HEK293 (cell line): Measurements from ENCODE around the gene GANAB.
A peak's percentile ranks its signal among the peaks of the same experiment; 100 is the strongest.

Experiments
- CTCF ChIA-PET: fragments of 350-600 bp; formaldehyde crosslinking; extraction: SDS; loops from one replicate; lab custom pipeline; 2021; ENCODE audit warnings: antibody characterized with exemption; lab: Yijun Ruan, JAX
- POLR2A ChIA-PET: fragments of 300-600 bp; formaldehyde crosslinking; extraction: SDS; loops from one replicate; lab custom pipeline; 2020; ENCODE audit warnings: antibody characterized with exemption, inconsistent platforms; lab: Yijun Ruan, JAX
- H3K27ac ChIP-seq: fragments of 200-500 bp; sonication (Bioruptor generic); 2 replicates; pipeline ENCODE4 v1.5.1; 2014; ENCODE audit warnings: low read depth, low read length, control low read depth, inconsistent platforms; ENCODE audit errors: extremely low read depth
- H3K36me3 ChIP-seq, 2 experiments: fragments of 200-500 bp in 1 of 2; sonication (Bioruptor generic) in 1 of 2; 1 replicate in 1 of 2; 2 replicates in 1 of 2; pipeline ENCODE4 v1.5.1; 2014 to 2017; ENCODE audit warnings: inconsistent platforms in 2 of 2, low read length in 2 of 2; ENCODE audit not compliant: control insufficient read depth in 2 of 2, insufficient read depth in 1 of 2
- H3K4me1 ChIP-seq: fragments of 200-500 bp; sonication (Bioruptor generic); 2 replicates; pipeline ENCODE4 v1.5.1; 2014; ENCODE audit warnings: mild to moderate bottlenecking, low read length, inconsistent platforms; ENCODE audit not compliant: control insufficient read depth, insufficient read depth
- H3K4me3 ChIP-seq: 2 replicates; pipeline ENCODE4 v1.5.1; 2011; ENCODE audit warnings: low read depth, mild to moderate bottlenecking, control low read depth, low read length, moderate library complexity
- H3K9me3 ChIP-seq: fragments of 200-500 bp; sonication (Bioruptor generic); 2 replicates; pipeline ENCODE4 v1.5.1; 2014; ENCODE audit warnings: low read depth, low read length, inconsistent platforms; ENCODE audit not compliant: control insufficient read depth, insufficient read depth
- BCL11A ChIP-seq: fragments of 450-650 bp; formaldehyde crosslinking; IDR thresholded peaks from 2 replicates; pipeline ENCODE4 v1.5.1; 2016; ENCODE audit warnings: low read depth, missing biosample characterization, missing genetic modification characterization
- IKZF3 ChIP-seq: fragments of 450-650 bp; IDR thresholded peaks from 2 replicates; pipeline ENCODE4 v1.5.0; 2018; ENCODE audit warnings: missing biosample characterization, mild to moderate bottlenecking, missing genetic modification characterization, moderate library complexity
- PRDM1 ChIP-seq: fragments of 450-650 bp; formaldehyde crosslinking; IDR thresholded peaks from 2 replicates; pipeline ENCODE4; 2016; ENCODE audit warnings: missing biosample characterization, missing genetic modification characterization
- SP3 ChIP-seq: fragments of 450-650 bp; formaldehyde crosslinking; IDR thresholded peaks from 2 replicates; pipeline ENCODE4 v1.5.1; 2016; ENCODE audit warnings: missing biosample characterization, missing genetic modification characterization
- ZBTB8A ChIP-seq: fragments of 450-650 bp; formaldehyde crosslinking; IDR thresholded peaks from 2 replicates; pipeline ENCODE4 v1.5.1; 2016; ENCODE audit warnings: missing biosample characterization, missing genetic modification characterization
- ZNF184 ChIP-seq: fragments of 450-650 bp; IDR thresholded peaks from 2 replicates; pipeline ENCODE4 v1.5.1; 2018; ENCODE audit warnings: missing biosample characterization, mild to moderate bottlenecking, missing genetic modification characterization
- ZNF335 ChIP-seq: fragments of 450-650 bp; formaldehyde crosslinking; conservative IDR thresholded peaks from 2 replicates; pipeline ENCODE4 v1.5.1; 2016; ENCODE audit warnings: missing biosample characterization, missing genetic modification characterization
- ZNF394 ChIP-seq: fragments of 450-650 bp; formaldehyde crosslinking; IDR thresholded peaks from 2 replicates; pipeline ENCODE4 v1.5.1; 2016; ENCODE audit warnings: missing biosample characterization, missing genetic modification characterization, mild to moderate bottlenecking, moderate library complexity, borderline replicate concordance
- ZNF404 ChIP-seq: fragments of 450-650 bp; formaldehyde crosslinking; IDR thresholded peaks from 2 replicates; pipeline ENCODE4 v1.5.1; 2017; ENCODE audit warnings: missing biosample characterization, missing genetic modification characterization
- ZNF473 ChIP-seq: fragments of 450-650 bp; formaldehyde crosslinking; IDR thresholded peaks from 2 replicates; pipeline ENCODE4 v1.5.1; 2017; ENCODE audit warnings: missing biosample characterization, missing genetic modification characterization
- ZNF621 ChIP-seq: fragments of 450-650 bp; formaldehyde crosslinking; IDR thresholded peaks from 2 replicates; pipeline ENCODE4 v1.5.1; 2017; ENCODE audit warnings: missing biosample characterization, missing genetic modification characterization
- ZNF777 ChIP-seq: fragments of 450-650 bp; formaldehyde crosslinking; IDR thresholded peaks from 2 replicates; pipeline ENCODE4 v1.5.1; 2017; ENCODE audit warnings: missing biosample characterization, missing genetic modification characterization, borderline replicate concordance
- ZNF785 ChIP-seq: fragments of 450-650 bp; formaldehyde crosslinking; IDR thresholded peaks from 2 replicates; pipeline ENCODE4 v1.5.1; 2016; ENCODE audit warnings: missing biosample characterization, missing genetic modification characterization
- ZSCAN23 ChIP-seq: fragments of 450-650 bp; formaldehyde crosslinking; IDR thresholded peaks from 2 replicates; pipeline ENCODE4 v1.5.1; 2016; ENCODE audit warnings: missing biosample characterization, missing genetic modification characterization
- TF ChIP-seq, protein P1 (sequence below): sonication (generic); formaldehyde crosslinking; IDR thresholded peaks from 2 replicates; pipeline ENCODE4 v1.8.1; 2022; ENCODE audit warnings: mild to moderate bottlenecking, moderate library complexity, missing genetic modification reagents
- TF ChIP-seq, protein P2 (sequence below): fragments of 450-650 bp; formaldehyde crosslinking; IDR thresholded peaks from 2 replicates; pipeline ENCODE4 v1.5.1; 2016; ENCODE audit warnings: missing biosample characterization, missing genetic modification characterization
- TF ChIP-seq, protein P3 (sequence below): fragments of 450-650 bp; formaldehyde crosslinking; IDR thresholded peaks from 2 replicates; pipeline ENCODE4 v1.5.1; 2016; ENCODE audit warnings: missing biosample characterization, missing genetic modification characterization
- TF ChIP-seq, protein P4 (sequence below): fragments of 450-650 bp; formaldehyde crosslinking; IDR thresholded peaks from 2 replicates; pipeline ENCODE4 v1.5.1; 2016; ENCODE audit warnings: missing biosample characterization, missing genetic modification characterization

Gene GANAB

DNA sequence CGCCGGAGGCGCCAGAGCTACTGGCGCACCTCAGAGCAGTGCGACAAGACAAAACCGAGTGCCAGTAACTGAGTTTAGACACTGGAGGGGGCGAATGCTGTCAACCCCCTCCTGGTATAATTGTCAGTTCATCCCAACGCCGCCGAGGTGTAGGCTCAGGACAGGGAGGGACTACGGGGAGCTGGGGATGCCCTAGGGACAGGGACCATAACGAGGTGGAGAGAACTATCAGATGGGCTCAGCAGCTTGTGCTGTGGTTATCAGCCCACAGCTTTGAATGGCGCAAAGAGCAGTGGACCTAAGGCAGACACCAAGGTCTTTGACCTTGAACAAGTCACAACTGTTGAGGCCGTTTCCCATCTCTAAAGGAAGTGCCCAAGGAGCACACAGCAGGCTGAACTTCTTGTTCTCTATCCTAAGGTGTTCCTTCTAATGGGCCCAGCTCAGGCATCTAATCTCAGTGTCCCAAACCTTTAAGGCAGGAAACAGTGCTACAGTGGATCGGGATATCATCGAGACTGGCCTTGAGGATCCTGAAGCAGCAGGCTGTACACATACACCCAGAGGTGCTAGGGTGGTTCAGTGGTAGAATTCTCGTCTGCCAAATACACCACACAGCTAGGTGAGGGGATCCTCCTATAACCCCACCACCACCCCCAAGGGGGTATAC lies 54.1 kb downstream of the GANAB start (continued):
- TF ChIP-seq ZNF777 (tag by site-specific recombination) = no peak
- TF ChIP-seq ZSCAN23 (tag by site-specific recombination) = 0 out of 2 replicates have a peak, but pooled peaks have one; percentile 2
- TF ChIP-seq, protein P1, sequence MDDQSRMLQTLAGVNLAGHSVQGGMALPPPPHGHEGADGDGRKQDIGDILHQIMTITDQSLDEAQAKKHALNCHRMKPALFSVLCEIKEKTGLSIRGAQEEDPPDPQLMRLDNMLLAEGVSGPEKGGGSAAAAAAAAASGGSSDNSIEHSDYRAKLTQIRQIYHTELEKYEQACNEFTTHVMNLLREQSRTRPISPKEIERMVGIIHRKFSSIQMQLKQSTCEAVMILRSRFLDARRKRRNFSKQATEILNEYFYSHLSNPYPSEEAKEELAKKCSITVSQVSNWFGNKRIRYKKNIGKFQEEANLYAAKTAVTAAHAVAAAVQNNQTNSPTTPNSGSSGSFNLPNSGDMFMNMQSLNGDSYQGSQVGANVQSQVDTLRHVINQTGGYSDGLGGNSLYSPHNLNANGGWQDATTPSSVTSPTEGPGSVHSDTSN (CRISPR knock-in tag) = 0 out of 2 replicates have a peak, but pooled peaks have one; percentile 8
- 0 out of 2 replicates have a peak, but pooled peaks have one; percentile 7 for TF ChIP-seq IKZF3
- TF ChIP-seq, protein P2, sequence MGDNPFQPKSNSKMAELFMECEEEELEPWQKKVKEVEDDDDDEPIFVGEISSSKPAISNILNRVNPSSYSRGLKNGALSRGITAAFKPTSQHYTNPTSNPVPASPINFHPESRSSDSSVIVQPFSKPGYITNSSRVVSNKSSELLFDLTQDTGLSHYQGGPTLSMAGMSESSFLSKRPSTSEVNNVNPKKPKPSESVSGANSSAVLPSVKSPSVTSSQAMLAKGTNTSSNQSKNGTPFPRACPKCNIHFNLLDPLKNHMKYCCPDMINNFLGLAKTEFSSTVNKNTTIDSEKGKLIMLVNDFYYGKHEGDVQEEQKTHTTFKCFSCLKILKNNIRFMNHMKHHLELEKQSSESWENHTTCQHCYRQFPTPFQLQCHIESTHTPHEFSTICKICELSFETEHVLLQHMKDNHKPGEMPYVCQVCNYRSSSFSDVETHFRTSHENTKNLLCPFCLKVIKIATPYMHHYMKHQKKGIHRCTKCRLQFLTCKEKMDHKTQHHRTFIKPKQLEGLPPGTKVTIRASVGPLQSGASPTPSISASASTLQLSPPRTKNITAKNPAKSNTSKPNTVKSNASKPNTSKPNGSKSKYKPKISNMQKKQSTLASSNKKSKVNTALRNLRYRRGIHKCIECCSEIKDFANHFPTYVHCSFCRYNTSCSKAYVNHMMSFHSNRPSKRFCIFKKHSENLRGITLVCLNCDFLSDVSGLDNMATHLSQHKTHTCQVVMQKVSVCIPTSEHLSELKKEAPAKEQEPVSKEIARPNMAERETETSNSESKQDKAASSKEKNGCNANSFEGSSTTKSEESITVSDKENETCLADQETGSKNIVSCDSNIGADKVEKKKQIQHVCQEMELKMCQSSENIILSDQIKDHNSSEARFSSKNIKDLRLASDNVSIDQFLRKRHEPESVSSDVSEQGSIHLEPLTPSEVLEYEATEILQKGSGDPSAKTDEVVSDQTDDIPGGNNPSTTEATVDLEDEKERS (tag by site-specific recombination) = no peak
- TF ChIP-seq, protein P3, sequence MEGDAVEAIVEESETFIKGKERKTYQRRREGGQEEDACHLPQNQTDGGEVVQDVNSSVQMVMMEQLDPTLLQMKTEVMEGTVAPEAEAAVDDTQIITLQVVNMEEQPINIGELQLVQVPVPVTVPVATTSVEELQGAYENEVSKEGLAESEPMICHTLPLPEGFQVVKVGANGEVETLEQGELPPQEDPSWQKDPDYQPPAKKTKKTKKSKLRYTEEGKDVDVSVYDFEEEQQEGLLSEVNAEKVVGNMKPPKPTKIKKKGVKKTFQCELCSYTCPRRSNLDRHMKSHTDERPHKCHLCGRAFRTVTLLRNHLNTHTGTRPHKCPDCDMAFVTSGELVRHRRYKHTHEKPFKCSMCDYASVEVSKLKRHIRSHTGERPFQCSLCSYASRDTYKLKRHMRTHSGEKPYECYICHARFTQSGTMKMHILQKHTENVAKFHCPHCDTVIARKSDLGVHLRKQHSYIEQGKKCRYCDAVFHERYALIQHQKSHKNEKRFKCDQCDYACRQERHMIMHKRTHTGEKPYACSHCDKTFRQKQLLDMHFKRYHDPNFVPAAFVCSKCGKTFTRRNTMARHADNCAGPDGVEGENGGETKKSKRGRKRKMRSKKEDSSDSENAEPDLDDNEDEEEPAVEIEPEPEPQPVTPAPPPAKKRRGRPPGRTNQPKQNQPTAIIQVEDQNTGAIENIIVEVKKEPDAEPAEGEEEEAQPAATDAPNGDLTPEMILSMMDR (tag by site-specific recombination) = peak; percentile 72; the same call in 1 of the 2 replicates
- no peak for TF ChIP-seq ZNF394 (tag by site-specific recombination)
- peak; percentile 85 for TF ChIP-seq ZNF335 (tag by site-specific recombination)
- TF ChIP-seq PRDM1 (tag by site-specific recombination) = no peak

DNA sequence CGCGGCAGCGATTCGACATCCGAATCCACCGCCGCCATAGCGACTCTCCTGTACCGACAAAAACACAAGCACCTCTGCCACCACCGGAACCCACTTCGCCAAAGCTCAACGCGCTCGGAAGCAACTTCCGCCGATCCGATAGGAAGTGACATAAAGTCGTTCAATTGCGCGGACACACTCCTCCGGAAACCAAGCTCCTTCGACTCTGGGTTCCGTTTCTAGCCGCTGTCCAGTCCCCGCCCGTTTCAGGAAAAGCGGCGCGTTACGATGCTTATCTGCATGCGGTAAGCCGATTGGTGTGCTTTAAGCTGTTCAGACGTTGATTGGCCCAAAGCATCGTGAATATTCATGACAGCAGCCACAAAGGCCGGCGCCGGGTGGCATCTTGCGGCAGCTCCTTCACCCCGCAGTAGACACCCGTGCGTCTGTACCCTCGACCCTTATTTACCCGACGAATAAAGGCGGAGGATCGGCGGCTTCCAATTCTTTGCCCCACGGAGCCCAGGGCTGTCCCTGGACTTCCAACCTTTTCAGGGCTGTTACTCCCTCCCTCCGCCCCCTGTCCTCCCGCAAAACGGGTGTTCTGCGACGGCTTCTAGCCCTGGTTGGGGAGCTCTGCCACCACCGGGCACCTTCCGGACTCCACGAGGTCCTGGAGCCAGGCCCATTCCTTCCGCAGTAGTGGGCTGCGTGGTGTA lies 54.8 kb downstream of the GANAB start, which contains the start of gene TUT1:
Gene TUT1, minus strand, starts transcription at position 76 of the 698 bp plus-strand sequence. Its CDS starts 38 bp downstream, at position 38.
- Histone ChIP-seq H3K27ac (peak within 1 kb of the TSS; percentile 73), H3K4me3 (peak within 1 kb of the TSS; percentile 50), H3K36me3 (peaks cover 6 to 63% of the 10 kb centered on the region in 2 experiments; a peak in 2 of 3 replicates), H3K9me3 (no peaks in the 10 kb centered on the region), H3K4me1 (no peaks in the 10 kb centered on the region)
- POLR2A ChIA-PET = interaction anchor here (0.5 to 6.0 kb wide), 73 partner anchors 8 to 620 kb away, joined by 3 to 140 read pairs (median 7); partner anchors contain the start of genes AHNAK, B3GAT3, C11orf98 and CSKMT
- CTCF ChIA-PET = interaction anchor here (0.5 to 3.5 kb wide), 19 partner anchors 9 to 337 kb away, joined by 3 to 19 read pairs (median 5); partner anchors contain the start of genes B3GAT3 and MTA2
- TF ChIP-seq ZNF404 (tag by site-specific recombination) = no peak
- TF ChIP-seq, protein P4, sequence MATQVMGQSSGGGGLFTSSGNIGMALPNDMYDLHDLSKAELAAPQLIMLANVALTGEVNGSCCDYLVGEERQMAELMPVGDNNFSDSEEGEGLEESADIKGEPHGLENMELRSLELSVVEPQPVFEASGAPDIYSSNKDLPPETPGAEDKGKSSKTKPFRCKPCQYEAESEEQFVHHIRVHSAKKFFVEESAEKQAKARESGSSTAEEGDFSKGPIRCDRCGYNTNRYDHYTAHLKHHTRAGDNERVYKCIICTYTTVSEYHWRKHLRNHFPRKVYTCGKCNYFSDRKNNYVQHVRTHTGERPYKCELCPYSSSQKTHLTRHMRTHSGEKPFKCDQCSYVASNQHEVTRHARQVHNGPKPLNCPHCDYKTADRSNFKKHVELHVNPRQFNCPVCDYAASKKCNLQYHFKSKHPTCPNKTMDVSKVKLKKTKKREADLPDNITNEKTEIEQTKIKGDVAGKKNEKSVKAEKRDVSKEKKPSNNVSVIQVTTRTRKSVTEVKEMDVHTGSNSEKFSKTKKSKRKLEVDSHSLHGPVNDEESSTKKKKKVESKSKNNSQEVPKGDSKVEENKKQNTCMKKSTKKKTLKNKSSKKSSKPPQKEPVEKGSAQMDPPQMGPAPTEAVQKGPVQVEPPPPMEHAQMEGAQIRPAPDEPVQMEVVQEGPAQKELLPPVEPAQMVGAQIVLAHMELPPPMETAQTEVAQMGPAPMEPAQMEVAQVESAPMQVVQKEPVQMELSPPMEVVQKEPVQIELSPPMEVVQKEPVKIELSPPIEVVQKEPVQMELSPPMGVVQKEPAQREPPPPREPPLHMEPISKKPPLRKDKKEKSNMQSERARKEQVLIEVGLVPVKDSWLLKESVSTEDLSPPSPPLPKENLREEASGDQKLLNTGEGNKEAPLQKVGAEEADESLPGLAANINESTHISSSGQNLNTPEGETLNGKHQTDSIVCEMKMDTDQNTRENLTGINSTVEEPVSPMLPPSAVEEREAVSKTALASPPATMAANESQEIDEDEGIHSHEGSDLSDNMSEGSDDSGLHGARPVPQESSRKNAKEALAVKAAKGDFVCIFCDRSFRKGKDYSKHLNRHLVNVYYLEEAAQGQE (tag by site-specific recombination) = peak; percentile 97
- TF ChIP-seq SP3 (tag by site-specific recombination) = peak; percentile 87
- TF ChIP-seq ZNF785 = no peak
- TF ChIP-seq ZNF621 (tag by site-specific recombination) = no peak
- TF ChIP-seq, protein P2 (tag by site-specific recombination) = 0 out of 2 replicates have a peak, but pooled peaks have one; percentile 58
- peak; percentile 72 for TF ChIP-seq ZBTB8A (tag by site-specific recombination)
- peak; percentile 90 for TF ChIP-seq BCL11A (tag by site-specific recombination)
- TF ChIP-seq, protein P3 (tag by site-specific recombination) = no peak
- no peak for TF ChIP-seq ZNF473
- no peak for TF ChIP-seq ZNF184
